Fibroblast of lung (primary cell): Measurements from ENCODE around the gene JOSD2.

Source experiments
- EZH2 ChIP-seq: IDR thresholded peaks from 2 replicates; pipeline ENCODE4 v1.5.1; 2012; ENCODE audit warnings: low read length, control low read depth, mild to moderate bottlenecking; ENCODE audit errors: missing control alignments
- TF ChIP-seq, protein P1 (sequence below), 2 donors: IDR thresholded peaks in 1 of 2; conservative IDR thresholded peaks in 1 of 2; 1 replicate in 1 of 2; 2 replicates in 1 of 2; pipeline ENCODE4 v1.5.1; 2011 to 2012; ENCODE audit warnings: low read length in 2 of 2, control low read depth in 1 of 2, inconsistent platforms in 1 of 2, low read depth in 1 of 2, mild to moderate bottlenecking in 1 of 2

DNA sequence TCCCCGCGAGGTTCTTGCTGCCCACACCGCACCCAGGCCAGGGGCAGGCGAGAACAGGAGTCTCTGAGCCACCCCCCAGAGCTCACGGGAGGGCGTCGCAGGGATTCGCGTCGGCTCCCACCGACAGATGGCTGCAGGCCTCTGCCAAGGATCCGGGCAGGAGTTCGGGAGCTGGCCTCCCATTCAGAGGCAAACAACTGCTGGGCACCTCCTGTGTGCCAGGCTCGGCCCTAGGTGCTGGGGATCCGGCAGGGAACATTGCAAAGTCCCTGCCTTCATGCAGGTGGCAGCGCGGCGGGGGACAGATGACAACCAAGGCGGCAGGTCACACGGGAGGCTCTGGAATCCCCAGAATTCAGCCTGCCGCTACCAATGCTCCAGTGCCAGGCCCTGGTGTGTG, 32.0 kb upstream of the JOSD2 start:
- TF ChIP-seq, protein P1, sequence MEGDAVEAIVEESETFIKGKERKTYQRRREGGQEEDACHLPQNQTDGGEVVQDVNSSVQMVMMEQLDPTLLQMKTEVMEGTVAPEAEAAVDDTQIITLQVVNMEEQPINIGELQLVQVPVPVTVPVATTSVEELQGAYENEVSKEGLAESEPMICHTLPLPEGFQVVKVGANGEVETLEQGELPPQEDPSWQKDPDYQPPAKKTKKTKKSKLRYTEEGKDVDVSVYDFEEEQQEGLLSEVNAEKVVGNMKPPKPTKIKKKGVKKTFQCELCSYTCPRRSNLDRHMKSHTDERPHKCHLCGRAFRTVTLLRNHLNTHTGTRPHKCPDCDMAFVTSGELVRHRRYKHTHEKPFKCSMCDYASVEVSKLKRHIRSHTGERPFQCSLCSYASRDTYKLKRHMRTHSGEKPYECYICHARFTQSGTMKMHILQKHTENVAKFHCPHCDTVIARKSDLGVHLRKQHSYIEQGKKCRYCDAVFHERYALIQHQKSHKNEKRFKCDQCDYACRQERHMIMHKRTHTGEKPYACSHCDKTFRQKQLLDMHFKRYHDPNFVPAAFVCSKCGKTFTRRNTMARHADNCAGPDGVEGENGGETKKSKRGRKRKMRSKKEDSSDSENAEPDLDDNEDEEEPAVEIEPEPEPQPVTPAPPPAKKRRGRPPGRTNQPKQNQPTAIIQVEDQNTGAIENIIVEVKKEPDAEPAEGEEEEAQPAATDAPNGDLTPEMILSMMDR (conservative IDR thresholded peaks at IDR 0.05 in 1 of 2, IDR thresholded peaks at IDR 0.05 in 1 of 2; ENCODE audit: low read depth in 1 of 2, low read length in 2 of 2), result no peak
- TF ChIP-seq EZH2, result no peak
